NCI-H526 treated with DMSO at 0.1 percent for 48 hours (cell line): ENCODE measurements around the gene PPM1E.
"Not testable (repeated sequence)": the region's sequence is repeated elsewhere in the genome, so short reads cannot be mapped to it uniquely, and the experiment has no call there.

ENCODE experiments used
- DNase-seq: peaks from one replicate; lab custom pipeline; 2025; lab: John Stamatoyannopoulos, UW

PPM1E gene

DNA sequence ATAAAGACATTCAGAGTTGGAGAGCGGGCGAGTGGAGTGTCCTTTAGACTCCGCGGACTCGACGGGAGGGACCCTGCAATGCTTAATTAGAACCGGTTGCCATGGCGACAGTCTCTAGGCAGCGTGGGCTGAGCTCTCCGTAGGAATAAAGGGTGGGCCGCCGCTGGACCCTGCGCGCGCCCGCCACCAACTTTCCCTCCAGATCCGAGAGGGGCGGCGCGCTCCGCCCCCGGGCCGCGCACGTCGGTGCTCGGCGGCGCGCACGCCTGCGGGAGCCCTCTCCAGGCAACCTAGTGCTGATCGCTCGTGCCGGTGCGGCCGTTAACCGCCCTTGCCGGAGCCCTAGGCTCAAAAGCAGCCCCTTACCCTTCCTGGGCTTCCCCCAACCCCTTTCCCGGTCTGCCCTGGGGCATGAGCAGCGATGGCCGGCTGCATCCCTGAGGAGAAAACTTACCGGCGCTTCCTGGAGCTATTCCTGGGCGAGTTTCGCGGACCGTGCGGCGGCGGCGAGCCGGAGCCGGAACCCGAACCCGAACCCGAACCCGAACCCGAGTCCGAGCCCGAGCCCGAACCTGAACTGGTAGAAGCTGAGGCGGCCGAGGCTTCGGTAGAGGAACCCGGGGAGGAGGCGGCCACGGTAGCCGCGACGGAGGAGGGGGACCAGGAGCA is at the start of gene PPM1E:
Gene PPM1E (plus strand): TSS at position 278 of the 669 bp plus-strand sequence.
- DNase-seq, result peak; percentile 77

DNA sequence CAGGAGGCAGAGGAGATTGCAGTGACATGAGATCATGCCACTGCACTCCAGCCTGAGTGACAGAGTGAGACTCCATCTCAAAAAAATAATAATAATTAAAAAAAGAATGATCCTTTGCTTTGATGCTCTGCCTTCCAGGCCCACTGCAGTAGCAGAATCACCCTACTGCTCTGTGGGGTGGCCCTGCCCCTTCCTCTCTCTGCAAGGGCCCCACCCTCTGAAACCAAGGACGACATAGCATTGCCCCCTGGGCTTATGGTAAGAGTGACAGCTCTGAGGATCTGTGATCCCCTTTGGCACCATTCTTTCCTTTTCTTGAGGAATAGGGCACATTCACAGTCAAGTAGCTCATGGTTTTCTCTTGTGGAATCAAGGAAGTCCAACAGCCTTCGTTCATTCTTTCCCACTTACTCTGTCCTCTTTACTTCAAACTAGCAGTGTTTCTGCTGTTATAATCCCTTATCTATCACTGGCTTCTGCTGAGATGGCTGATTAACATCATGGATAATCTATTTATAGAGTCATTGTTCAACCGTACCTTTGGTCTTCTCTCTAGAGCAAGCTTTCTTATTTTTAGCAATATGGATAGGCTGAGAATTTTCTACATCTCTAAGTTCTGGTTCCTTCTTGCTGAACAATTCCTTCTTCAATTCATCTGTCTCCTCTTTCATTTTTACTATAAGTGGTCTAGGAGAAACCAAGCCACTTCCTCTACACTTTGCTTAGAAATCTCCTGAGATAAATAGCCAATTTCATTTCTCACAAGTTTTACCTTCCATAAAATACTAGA is 49.1 kb upstream of the PPM1E start:
- DNase-seq, result no peak

DNA sequence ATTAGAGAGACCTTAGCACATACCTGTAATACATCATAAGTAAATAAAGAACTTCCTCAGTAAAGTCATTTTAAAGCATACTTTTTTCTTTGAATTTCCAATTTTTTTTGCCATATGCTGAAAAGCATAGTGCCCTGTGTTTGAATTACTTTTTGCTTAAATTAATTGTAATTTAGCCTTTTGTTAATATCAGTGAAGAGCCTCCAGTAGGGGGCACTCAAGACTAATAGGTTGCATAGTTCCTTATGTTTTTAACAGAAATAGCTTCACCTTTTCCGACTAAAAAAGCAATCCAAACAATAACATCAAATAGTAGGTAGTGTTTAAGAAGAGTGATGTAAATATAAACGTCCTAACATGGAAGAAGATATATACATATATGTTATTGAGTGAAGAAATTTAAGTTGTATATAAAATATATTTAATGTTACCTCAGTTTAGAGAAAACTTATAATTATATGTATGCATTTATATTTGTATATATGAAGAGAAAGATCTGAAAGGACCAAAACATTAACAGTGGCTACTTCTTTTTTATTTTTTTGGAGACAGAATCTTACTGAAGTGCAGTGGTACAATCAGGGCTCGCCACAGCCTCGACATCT is 44.6 kb upstream of the PPM1E start:
- no peak for DNase-seq

DNA sequence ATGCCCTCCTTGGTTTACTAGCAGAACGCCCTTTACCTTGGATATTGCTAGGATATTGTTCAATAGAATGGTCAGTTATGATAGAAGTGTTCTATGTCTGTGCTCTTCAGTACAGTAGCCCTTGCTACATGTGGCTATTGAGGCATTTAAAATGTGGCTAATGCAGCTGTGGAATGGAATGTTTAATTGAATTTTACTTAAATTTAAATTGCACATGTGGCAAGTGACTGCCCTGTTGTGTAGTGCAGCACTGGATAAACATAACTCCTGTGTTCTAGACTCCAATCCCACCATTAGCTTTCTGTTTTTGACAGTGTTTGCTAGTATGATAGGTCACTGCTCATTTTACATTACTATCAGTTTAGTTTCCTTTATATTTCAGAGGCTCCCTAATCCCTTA is 33.4 kb upstream of the PPM1E start:
- no peak for DNase-seq

DNA sequence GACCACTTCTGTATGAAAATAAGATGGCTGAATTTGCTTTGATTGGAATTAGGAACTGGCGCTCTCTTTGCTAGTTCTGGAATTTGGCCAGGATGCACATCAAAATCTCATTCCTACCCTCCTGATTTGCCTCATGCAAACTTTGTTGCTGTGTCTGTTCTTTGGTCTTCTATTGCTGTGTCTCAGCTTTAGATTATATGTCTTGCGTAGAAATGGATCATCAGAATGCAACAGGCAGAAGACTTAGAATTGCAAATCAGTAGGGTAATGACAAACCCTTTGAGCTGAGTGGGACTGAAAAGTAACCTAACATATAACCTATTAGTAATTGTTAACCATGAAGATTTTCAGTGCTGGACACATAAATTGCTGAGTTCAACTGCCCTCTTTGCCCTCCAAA is 33.0 kb upstream of the PPM1E start:
- DNase-seq, result peak; percentile 6

DNA sequence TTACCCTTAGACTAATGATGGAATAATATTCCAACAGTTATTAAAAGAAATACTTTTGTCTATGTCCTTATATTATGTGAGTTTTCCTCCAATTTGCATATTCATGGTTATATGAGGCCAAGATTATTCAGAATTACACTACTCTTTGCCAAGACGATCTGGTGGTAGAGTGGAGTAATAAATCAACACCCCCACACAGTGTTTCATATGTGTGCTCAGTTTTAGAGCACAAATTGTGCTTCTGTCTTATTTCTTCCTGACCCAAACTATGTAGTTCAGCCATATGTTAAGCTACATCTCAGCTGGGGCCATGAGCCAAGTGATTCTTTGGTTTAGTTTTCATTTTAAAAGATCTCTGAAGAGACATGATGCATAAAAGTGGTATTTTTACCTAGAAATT is 26.9 kb upstream of the PPM1E start:
- no peak for DNase-seq

DNA sequence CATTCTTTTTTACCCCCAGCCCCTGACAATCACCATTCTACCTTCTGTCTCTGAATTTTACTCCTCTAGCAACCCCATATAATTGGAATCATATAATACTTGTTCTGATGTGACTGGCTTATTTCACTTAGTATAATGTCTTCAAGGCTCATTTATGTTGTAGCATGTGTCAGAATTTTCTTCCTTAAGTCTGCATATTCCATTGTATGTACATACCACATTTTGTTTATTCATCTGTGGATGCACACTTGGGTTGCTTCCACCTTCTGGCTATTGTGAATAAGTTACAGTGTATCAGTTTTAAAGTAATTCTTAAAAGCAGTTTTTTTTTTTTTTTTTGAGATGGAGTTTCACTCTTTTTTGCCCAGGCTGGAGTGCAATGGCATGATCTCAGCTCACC is 24.7 kb upstream of the PPM1E start:
- no peak for DNase-seq

DNA sequence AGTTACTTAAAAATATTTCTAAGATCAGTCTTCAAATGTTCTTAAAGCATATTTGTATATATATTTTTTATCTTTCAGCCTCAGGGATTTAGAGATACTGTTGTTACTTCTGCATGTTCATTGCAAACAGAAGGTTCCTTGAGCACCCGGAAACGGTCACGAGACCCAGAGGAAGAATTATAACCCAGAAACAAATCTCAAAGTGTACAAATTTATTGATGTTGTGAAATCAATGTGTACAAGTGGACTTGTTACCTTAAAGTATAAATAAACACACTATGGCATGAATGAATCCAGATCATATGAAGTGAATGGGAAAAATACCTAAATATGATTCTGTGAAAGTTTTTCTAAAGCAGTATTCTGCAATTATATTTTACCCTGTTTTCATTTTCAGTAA is 21.6 kb upstream of the PPM1E start:
- DNase-seq, result no peak

DNA sequence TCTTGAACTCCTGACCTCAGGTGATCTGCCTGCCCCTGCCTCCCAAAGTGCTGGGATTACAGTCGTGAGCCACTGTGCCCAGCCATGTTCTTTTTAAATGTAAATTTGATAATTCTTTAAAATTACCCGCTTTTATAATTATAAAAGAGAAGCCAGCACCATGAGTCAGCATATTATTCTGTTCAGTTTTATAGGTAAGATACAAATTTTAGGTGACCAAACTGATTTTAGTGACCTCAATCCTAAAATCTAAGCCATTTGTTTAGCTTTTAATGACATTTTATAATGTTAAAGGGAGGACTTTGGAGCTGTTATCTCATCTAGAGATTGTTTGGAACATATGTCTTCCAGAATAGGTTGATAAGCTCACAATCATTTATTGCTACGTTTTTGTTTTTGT is 20.8 kb upstream of the PPM1E start:
- DNase-seq, result no peak

DNA sequence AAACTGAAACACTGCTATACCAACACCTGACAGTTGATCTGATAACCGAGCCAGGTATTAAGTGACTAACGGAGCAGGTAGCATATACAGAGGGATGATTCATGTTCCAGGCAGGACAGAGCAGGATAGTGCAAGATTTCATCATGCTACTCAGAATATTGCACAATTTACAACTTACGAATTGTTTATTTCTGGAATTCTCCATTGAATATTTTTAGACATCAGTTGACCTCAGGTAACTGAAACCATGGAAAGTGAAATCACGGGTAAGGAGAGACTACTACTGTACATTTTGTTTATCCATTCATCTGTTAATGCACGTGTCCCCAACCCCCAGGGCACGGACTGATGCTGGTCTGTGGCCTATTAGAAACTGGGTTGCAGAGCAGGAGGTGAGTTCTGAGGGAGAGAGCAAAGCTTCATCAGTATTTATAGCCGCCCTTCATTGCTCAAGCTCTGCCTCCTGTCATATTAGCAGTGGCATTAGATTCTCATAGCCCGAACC is 14.5 kb upstream of the PPM1E start:
- no peak for DNase-seq

DNA sequence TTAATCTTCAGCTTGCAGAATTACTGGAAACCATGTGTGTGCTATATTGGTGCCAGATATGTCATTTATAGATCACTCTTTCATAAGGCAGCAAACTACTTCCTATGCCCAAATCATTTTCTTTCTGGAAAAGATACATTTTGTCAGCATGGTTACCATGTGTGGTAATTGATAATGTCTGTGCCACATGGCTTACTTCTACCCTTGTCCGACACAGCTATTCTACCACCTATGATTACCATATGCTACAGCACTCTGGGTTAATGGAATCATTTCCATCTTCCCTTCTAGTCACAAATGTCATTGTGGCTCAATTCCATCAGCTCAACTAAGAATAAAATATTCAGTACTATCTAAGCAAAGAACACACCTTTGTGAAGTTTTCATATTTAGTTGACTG is 8.0 kb upstream of the PPM1E start:
- DNase-seq, result no peak

DNA sequence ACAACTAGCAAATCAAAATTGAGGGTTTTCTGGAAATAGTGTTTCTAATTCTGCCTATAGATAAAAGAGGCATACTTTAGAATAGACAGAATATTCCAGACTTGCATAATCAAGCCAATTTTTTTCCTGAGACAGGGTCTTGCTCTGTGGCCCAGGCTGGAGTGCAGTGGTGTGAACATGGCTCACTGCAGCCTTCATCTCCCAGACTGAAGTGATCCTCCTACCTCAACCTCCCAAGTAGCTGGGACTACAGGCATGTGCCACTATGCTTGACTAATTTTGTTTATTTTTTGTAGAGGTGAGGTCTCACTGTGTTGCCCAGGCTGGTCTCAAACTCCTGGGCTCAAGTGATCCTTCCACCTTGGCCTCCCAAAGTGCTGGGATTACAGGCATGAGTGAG is 6.0 kb upstream of the PPM1E start:
- not testable (repeated sequence) for DNase-seq

DNA sequence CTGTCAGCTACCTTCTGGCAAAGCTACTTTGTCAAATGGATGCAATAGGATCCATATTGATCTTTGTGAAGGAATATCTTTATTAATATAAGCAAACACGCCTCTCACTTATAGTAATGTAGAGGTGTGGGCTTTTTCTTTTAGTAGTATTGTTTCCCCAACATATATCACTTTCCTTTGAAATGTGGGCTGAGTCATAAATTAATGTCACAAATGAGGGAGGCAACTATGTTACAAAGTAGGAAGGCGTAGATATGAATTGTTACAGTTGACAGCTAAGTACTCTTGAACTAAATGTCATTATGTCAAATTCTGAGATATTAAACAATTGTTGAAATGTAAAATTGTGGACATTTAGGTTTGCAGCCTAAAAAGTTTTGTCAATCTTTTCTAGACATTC is 2.6 kb upstream of the PPM1E start:
- no peak for DNase-seq

DNA sequence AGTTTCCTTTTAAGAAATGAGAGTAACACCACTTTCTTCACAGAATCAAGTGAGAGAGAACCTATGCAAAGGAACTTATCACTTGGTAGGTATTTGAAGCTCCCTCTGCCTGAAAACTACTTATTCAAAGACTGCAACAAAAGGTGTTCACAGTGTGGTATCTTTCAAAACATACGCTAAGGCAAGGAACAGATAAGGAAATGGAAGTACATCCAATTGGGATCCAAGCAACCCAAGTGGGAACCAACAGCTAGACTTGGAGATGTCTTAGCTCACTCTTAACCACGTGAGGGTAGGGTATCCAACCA is 431 bp upstream of the PPM1E start:
- DNase-seq, result no peak

DNA sequence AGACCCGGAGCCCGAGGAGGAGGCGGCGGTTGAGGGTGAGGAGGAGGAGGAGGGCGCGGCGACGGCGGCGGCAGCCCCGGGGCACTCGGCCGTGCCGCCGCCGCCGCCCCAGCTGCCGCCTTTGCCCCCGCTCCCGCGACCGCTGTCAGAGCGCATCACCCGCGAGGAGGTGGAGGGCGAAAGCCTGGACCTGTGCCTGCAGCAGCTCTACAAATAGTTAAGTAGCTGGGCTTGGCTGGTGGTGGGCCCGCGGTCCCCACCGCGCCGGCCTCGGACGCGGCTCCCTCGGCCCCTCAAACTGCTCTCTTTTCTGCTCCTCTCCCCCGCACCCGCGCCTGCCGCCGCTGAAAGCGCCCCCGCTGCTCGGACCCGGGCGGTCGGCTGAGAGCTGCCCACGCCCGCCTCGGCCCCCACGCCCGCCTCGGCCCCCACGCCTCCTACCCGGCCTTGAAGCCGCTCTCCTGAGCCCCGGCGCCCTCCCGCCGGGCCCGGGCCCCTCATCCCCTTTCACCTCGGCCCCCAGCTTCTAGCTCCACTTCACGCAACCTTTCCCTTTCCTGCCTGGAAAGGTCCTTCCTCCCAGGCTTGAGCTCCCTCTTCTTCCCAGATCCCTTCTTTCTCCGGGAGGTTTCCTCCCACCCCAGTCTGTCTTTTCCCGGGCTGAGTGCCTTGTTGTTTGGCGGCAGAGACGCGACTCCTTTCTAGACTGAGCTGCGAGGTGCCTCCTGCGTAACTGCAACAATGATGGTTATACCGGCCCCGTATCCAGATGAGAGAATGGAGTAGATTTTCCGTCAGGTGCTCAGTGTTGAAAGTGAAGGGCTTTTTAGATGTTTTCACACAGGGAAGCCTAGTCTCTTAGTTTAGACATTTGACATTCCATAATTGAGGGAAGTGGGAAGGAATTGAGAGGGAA is 850 bp downstream of the PPM1E start:
- DNase-seq, result peak; percentile 33

DNA sequence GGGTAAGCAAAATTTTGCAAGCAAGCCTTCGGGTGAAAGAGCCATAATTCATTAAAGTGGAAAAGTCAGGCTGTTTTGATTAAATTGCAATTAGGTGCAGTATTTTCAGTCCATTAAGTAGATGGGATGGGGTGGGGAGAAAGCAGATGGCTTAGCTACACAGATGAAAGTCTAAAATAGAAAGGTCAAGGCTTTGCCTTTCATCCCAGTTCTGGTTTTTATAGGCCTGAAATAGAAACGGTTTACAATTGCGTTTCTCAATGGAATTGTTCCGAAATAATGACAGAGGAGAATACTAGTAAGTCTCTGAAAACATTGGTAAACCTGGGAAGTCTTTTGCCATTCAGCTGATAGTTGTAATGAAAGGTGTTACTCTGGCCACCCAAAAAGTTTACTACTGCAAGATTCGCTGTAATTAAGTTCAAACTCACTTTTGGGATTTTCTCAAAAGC is 1.5 kb downstream of the PPM1E start:
- DNase-seq, result no peak

DNA sequence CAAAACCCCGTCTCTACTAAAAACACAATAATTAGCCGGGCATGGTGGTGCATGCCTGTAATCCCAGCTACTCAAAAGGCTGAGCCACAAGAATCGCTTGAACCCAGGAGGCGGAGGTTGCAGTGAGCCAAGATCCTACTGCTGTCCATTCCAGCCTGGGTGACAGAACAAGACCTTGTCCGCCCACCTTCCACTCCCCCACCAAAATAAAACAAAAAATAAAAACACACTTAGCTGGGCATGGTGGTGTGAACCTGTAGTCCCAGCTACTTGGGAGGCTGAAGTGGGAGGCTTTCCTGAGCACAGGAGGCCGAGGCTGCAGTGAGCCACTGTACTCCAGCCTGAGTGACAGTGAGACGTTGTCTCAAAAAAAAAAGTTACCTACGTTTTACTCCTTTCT is 3.2 kb downstream of the PPM1E start:
- no peak for DNase-seq

DNA sequence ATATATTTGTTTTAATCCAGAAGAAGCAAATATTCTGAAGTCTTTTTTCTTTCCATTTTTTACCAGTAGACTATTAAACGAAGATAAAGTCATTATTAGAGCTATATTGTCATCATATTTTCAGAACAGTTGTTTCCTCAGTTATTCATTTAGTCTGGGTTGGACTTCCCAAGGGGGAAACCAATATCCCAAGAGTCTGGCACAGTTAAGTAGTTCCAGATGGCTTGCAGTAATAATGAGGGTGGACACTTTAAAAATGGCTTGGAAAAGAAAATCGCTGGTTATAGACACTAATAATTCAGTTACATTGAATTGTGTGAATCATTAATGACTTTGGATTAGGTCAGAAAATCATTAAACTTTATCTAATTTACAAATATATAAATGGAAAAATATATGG is 3.9 kb downstream of the PPM1E start:
- no peak for DNase-seq

DNA sequence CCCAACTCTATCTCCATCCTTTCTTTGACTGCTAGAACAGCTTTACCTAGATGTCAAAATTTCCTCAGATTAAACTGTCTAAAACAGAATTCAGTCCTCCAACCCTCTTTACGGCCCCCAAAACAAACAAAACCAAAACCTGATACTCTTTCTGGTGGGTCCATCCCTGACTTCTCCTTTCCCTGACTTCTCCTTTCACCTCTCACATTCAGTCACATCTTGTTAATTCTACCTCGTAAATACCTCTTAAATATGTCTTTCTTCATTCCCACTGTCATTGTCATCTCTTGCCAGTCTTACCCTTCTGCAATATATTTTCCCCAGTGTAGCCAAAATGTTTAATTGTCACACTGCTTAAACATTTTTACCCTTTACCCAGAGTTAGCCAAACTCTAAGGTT is 4.6 kb downstream of the PPM1E start:
- DNase-seq, result no peak

DNA sequence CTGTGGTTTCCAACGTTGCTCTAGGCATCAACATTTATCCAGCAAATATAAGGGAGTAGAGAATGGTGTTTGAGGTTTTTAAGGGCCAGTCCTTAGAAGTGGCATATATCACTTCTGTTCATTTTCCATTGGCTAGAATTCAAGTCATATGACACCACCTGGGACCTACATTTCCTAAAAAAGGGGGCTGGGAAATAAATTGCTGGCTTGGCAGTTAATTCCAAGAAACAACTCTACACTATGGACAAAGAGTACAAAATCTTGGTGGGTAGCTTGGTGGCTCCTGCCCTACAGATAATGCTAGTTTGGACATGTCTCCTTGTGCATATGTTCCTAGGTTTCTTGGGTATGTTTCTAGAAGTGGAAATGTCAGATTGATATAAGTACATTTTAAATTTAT is 7.6 kb downstream of the PPM1E start:
- no peak for DNase-seq

DNA sequence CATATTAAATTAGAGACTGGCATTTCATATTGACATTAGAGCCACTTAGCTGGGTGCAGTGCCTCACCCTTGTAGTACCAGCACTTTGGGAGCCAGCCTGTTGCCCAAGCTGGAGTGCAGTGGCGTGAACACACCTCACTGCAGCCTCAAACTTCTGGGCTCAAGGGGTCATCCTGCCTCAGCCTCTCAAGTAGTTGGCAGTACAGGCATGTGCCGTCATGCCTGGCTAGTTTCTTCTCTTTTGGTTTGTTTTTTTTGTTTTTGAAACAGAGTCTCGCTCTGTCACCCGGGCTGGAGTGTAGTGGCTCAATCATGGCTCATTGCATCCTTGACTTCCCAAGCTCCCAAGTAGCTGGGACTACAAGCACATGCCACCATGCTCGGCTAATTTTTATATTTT is 8.7 kb downstream of the PPM1E start:
- DNase-seq, result no peak

DNA sequence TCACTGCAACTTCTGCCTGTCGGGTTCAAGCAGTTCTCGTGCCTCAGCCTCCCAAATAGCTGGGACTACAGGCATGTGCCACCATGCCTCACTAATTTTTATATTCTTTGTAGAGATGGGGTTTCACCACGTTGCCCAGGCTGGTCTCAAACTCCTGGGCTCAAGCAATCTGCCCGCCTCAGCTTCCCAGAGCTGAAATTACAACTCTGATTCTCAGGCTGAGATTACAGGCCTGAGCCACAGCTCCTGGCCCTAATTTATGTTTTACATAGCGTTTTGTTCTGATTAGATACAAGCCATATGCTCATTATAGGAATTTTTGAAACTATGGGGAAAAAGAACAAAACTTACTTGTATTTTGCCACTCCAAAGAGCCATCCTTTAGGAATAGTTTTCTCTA is 22.8 kb downstream of the PPM1E start:
- DNase-seq, result not testable (repeated sequence)
